ENCODE results near the gene MYADML2. TPM values are rescaled to one million over a fixed set of nuclear protein-coding genes. Genes with fewer than 3 reads are reported as not detected.

MYADML2 gene
- total and polyA plus RNA-seq, 2 of the 8 experiments (the other 6 are each of a cell fraction or from before 2014, with no cell fraction given): 0.26 to 0.47 TPM

DNA sequence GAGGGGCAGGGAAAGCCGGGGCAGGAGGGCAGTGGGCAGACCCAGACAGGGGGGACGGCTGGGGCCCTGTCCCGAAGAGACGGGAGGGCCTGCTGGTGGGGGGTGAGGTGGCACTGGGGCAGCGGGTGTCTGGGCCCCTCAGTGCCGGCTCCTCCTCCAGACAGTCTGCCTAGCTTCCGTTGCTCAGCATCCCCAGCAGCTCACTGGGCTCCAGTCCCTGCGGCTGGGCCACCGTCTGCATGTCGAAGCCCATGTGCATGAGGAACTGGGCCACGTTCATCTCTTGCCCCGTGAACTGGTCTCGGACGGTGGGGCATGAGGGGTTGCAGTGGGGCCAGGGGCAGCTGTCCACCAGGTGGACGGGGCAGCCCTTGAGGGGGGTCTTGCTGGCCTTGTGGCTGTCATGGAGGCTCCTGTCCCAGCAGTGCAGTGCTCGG is 5.8 kb upstream of the MYADML2 start:
- POLR2A ChIA-PET (ENCODE audit: partially characterized antibody): interaction anchor here (0.5 to 2.7 kb wide), 5 partner anchors 22 to 301 kb away, joined by 4 to 8 read pairs (median 5); partner anchors contain the start of genes ASPSCR1 and MAFG
- 86% methylated on average over 13 of the region's 16 CpGs; no CpG with 5 or more reads in 1 of the 2 experiments for WGBS, 2 experiments (ENCODE audit: extremely low coverage in 1 of 2, insufficient coverage in 1 of 2, insufficient read length in 1 of 2, insufficient replicate concordance in 2 of 2, low coverage in 1 of 2, low lambda C conversion rate in 2 of 2, missing lambda C conversion rate in 1 of 2)
- H3K36me3 ChIP-seq (ENCODE audit: control insufficient read depth in 2 of 4, insufficient read depth in 4 of 4, low read length in 3 of 4): no peaks in the 10 kb centered on the region

More for the DNA sequence above, 5.8 kb upstream of the MYADML2 start:
- Histone ChIP-seq H3K23ac (ENCODE audit: insufficient read length) (no peak overlapping the region), H2BK5ac (ENCODE audit: low read depth, low read length) (no peak overlapping the region), H3K18ac (ENCODE audit: extremely low read depth, low read length) (no peak overlapping the region), H4K91ac (replicated peaks; ENCODE audit: insufficient read length, low read length) (no peak overlapping the region), H3K56ac (replicated peaks; ENCODE audit: insufficient read length, low read depth, low read length) (no peak overlapping the region), H3K79me1 (ENCODE audit: low read depth, low read length) (no peaks in the 10 kb centered on the region), H3K9ac (replicated peaks in 1 of 4; ENCODE audit: extremely low read depth in 1 of 4, low read depth in 3 of 4, low read length in 3 of 4) (no peak overlapping the region), H3K4me2 (ENCODE audit: insufficient read depth in 1 of 2, low read depth in 2 of 2, low read length in 2 of 2) (no peak overlapping the region), H2AK5ac (ENCODE audit: low read depth, low read length) (no peak overlapping the region), H4K8ac (ENCODE audit: extremely low read depth, insufficient read depth, low read length) (no peak overlapping the region; the same call in 1 of the 2 replicates), H3K79me2 (ENCODE audit: control insufficient read depth in 1 of 2, insufficient read depth in 2 of 2, low read length in 2 of 2) (no peaks in the 10 kb centered on the region), H4K20me1 (replicated peaks in 1 of 2; ENCODE audit: control insufficient read depth in 1 of 2, insufficient read depth in 2 of 2, low read length in 2 of 2) (no peaks in the 10 kb centered on the region), H2BK12ac (ENCODE audit: low read depth, low read length) (0 out of 2 replicates have a peak overlapping the region, but pooled peaks have one; percentile 17), H3K14ac (ENCODE audit: insufficient read length) (no peak overlapping the region), H3K4me3 (ENCODE audit: extremely low read depth in 1 of 4, insufficient read depth in 2 of 4, low read depth in 3 of 4, low read length in 4 of 4) (no peak overlapping the region), H3K23me2 (ENCODE audit: low read depth, low read length) (no peaks in the 10 kb centered on the region), H2BK120ac (replicated peaks; ENCODE audit: low read depth, low read length) (no peak overlapping the region), H3K27me3 (replicated peaks in 1 of 4; ENCODE audit: control insufficient read depth in 3 of 4, extremely low read depth in 1 of 4, insufficient read depth in 3 of 4, low read length in 3 of 4) (peaks cover 2 to 24% (median 3%) of the 10 kb centered on the region in 4 experiments; a peak in 6 of 7 replicates), H3K4ac (replicated peaks; ENCODE audit: insufficient read length, low read depth, low read length) (no peak overlapping the region), H2AFZ (ENCODE audit: low read length) (no peak overlapping the region), H4K5ac (ENCODE audit: insufficient read length, low read depth, low read length) (no peak overlapping the region), H3K9me3 (ENCODE audit: insufficient read depth in 2 of 2, low read depth in 1 of 2, low read length in 1 of 2) (no peaks in the 10 kb centered on the region), H2BK15ac (ENCODE audit: low read length) (no peak overlapping the region), H2BK20ac (ENCODE audit: low read length) (no peak overlapping the region), H3K4me1 (replicated peaks in 1 of 4; ENCODE audit: control insufficient read depth in 3 of 4, insufficient read depth in 4 of 4, low read length in 3 of 4) (no peaks in the 10 kb centered on the region; a peak in 1 of 7 replicates), H3K27ac (ENCODE audit: low read depth, low read length) (no peak overlapping the region)
- DNase-seq (ENCODE audit: low read depth in 1 of 2, low spot score in 2 of 2) (no peak), FAIRE-seq (no peak)
- TF ChIP-seq KDM4A (IDR thresholded peaks at IDR 0.05; ENCODE audit: low read depth, low read length, severe bottlenecking): no peak
- TF ChIP-seq EGR1 (IDR thresholded peaks at IDR 0.05; ENCODE audit: borderline replicate concordance, low read depth, low read length): no peak
- TF ChIP-seq CBX8 (IDR thresholded peaks at IDR 0.05; ENCODE audit: borderline replicate concordance, low read depth, low read length): no peak
- TF ChIP-seq GTF2F1 (IDR thresholded peaks at IDR 0.05; ENCODE audit: borderline replicate concordance, low read depth, low read length): no peak
- no peak for TF ChIP-seq SP4 (IDR thresholded peaks at IDR 0.05; ENCODE audit: low read length)
- no peak for TF ChIP-seq NRF1 (IDR thresholded peaks at IDR 0.05; ENCODE audit: low read depth, low read length)
- TF ChIP-seq BCL11A (IDR thresholded peaks at IDR 0.05; ENCODE audit: low read depth in 2 of 2, low read length in 2 of 2): no peak
- no peak for TF ChIP-seq SIX5 (IDR thresholded peaks at IDR 0.05; ENCODE audit: low read depth, low read length)
- TF ChIP-seq, protein P1, sequence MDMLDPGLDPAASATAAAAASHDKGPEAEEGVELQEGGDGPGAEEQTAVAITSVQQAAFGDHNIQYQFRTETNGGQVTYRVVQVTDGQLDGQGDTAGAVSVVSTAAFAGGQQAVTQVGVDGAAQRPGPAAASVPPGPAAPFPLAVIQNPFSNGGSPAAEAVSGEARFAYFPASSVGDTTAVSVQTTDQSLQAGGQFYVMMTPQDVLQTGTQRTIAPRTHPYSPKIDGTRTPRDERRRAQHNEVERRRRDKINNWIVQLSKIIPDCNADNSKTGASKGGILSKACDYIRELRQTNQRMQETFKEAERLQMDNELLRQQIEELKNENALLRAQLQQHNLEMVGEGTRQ (IDR thresholded peaks at IDR 0.05; ENCODE audit: low read length): no peak
- CTCF ChIA-PET (ENCODE audit: partially characterized antibody): interaction anchor here (0.7 to 2.0 kb wide), 3 partner anchors 25 to 217 kb away, joined by 3 to 8 read pairs (median 4); no protein-coding TSS in a partner anchor
